Ovary (tissue), 3 donors: ENCODE measurements around the gene KCNMB1.

ENCODE experiments used
- CTCF ChIP-seq, 3 donors: fragments of 450-650 bp in 2 of 3; fragments of 200-600 bp in 1 of 3; IDR thresholded peaks; one replicate each; pipeline versions ENCODE4 v1.5.1 to v1.8.0; 2016 to 2022; ENCODE audit warnings: antibody characterized with exemption in 3 of 3, mild to moderate bottlenecking in 1 of 3
- POLR2A ChIP-seq: fragments of 450-650 bp; IDR thresholded peaks from one replicate; pipeline ENCODE4 v1.6.1; 2017; ENCODE audit warnings: antibody characterized with exemption, mild to moderate bottlenecking, moderate library complexity
- donor health status: DM: no; HTN: no; CAD: no.

DNA sequence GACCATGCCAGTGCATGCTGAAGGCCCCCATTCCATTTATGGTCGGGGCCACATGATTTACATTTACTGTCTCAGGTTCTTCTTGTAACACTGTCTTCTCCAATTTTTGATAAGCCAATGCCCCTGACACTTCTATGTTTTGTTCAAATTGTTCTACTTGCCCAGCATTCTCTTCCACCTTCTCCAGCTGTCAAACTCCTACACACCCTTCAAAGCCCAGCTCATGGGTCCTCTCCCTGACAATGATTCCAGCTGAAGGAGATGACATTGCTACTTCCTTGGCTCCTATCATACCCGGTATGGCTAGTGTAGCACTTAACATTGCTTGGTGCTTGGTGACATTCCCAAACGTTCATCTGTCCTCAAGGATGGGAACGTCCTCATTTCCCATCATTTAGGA lies 41.1 kb upstream of the KCNMB1 start:
- TF ChIP-seq CTCF (IDR thresholded peaks at IDR 0.05), result no peak
- TF ChIP-seq POLR2A, result no peak
